Glutamatergic neuron (in vitro differentiated cells): ENCODE measurements around the gene KRT84. TPM values are rescaled to one million over a fixed set of nuclear protein-coding genes. Genes with fewer than 3 reads are reported as not detected.

Experiments used
- DNase-seq: peaks from one replicate; pipeline ENCODE4 v3.0.0; 2022
- H3K27ac Mint-ChIP-seq: one replicate; pipeline ENCODE4 v1.8.0; 2020; ENCODE audit warnings: mild to moderate bottlenecking, mixed read lengths, inconsistent platforms; ENCODE audit not compliant: unreplicated experiment
- H3K27me3 Mint-ChIP-seq: one replicate; pipeline ENCODE4 v1.8.0; 2020; ENCODE audit warnings: mild to moderate bottlenecking, moderate library complexity, mixed read lengths, inconsistent platforms; ENCODE audit not compliant: unreplicated experiment
- H3K36me3 Mint-ChIP-seq: one replicate; pipeline ENCODE4 v1.8.0; 2020; ENCODE audit warnings: mild to moderate bottlenecking, mixed read lengths, inconsistent platforms; ENCODE audit not compliant: unreplicated experiment
- H3K4me1 Mint-ChIP-seq: one replicate; pipeline ENCODE4 v1.8.0; 2020; ENCODE audit warnings: mild to moderate bottlenecking, low read depth, mixed read lengths, inconsistent platforms; ENCODE audit not compliant: unreplicated experiment
- H3K4me3 Mint-ChIP-seq: one replicate; pipeline ENCODE4 v1.8.0; 2020; ENCODE audit warnings: mild to moderate bottlenecking, mixed read lengths, inconsistent platforms; ENCODE audit not compliant: unreplicated experiment
- H3K9me3 Mint-ChIP-seq: one replicate; pipeline ENCODE4 v1.8.0; 2020; ENCODE audit warnings: mild to moderate bottlenecking, moderate library complexity, mixed read lengths, inconsistent platforms; ENCODE audit not compliant: unreplicated experiment
- total RNA-seq: library from RNA; stranded (reverse); fragmentation: NEBNext Ultra II Directional; extraction: Animal tissue kit (Norgen Biotek cat#: 25700); gene quantifications from one replicate; pipeline ENCODE4 v1.2.1, GENCODE V29; 2021; ENCODE audit not compliant: unreplicated experiment
- TF ChIP-seq, protein P1 (sequence below): fragments of 200-600 bp; sonication (generic); IDR thresholded peaks from one replicate; pipeline ENCODE4 v1.5.0; 2021; ENCODE audit not compliant: partially characterized antibody, unreplicated experiment

Gene KRT84
- total RNA-seq, 1 donor from 2014 or later = not detected

DNA sequence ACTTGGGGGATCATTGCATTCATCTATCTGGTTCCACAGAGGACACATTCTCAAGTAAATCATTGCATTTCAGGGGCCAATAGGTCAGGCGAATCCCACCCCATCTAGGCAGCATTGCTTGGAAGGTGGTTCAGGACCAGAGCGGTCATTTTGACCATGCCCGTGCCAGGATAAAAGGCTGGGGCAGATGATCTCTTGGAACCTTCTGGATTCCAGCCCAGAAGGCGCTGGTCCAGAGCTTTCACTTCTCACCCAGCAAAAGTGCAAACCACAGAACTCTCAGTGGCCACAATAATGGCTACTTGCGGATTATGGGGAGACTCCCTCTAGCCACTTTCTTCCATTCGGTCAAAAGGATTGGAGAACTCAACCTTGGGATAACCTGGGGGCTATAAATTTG, 17.6 kb downstream of the KRT84 start:
- Mint-ChIP-seq H3K36me3 (no peaks in the 10 kb centered on the region), H3K4me1 (no peaks in the 10 kb centered on the region), H3K9me3 (peaks cover 3% of the 10 kb centered on the region), H3K4me3 (no peak overlapping the region), H3K27ac (no peak overlapping the region), H3K27me3 (peaks cover 12% of the 10 kb centered on the region)
- DNase-seq = no peak
- TF ChIP-seq, protein P1, sequence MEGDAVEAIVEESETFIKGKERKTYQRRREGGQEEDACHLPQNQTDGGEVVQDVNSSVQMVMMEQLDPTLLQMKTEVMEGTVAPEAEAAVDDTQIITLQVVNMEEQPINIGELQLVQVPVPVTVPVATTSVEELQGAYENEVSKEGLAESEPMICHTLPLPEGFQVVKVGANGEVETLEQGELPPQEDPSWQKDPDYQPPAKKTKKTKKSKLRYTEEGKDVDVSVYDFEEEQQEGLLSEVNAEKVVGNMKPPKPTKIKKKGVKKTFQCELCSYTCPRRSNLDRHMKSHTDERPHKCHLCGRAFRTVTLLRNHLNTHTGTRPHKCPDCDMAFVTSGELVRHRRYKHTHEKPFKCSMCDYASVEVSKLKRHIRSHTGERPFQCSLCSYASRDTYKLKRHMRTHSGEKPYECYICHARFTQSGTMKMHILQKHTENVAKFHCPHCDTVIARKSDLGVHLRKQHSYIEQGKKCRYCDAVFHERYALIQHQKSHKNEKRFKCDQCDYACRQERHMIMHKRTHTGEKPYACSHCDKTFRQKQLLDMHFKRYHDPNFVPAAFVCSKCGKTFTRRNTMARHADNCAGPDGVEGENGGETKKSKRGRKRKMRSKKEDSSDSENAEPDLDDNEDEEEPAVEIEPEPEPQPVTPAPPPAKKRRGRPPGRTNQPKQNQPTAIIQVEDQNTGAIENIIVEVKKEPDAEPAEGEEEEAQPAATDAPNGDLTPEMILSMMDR = no peak

DNA sequence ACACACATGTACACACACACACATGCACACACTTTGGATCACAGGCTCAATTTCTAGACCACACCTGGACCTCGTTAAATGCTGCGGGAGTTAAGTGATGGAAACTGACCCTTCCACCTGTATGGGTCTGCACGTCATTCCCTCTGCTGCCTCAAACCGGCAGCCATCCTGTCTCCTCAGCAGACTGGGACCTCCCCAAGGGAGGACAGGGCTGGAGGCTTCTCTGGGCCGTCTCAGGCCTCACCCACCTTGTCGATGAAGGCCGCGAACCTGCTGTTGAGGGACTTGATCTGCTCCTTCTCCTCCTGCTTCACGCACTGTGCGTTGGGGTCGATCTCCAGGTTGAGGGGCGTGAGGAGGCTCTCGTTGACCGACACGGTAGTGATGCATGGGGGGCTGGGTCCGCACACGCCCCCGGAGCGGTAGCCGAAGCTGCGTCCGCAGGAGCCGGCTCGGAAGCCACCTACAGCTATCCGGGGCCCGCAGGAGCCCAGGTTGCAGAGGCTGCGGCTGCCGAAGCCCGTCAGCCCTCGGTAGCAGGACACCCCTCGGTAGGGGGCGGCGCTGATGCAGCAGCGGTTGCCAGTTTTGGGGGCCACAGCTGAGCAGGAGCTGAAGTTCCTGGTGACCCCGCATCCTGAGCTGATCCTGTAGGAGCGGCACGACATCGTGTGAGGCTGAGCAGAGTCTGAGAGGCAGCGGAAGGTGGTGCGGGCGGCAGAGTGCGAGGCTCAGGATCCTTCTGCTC, 18.5 kb downstream of the KRT84 start, which contains the start of gene KRT85:
KRT85 (minus strand) TSS at position 744 of the 748 bp plus-strand sequence; CDS start at position 668, 76 bp downstream.
- no peaks in the 10 kb centered on the region for H3K4me1 Mint-ChIP-seq
- H3K4me3 Mint-ChIP-seq = no peak within 1 kb of the TSS
- no peak for DNase-seq
- TF ChIP-seq, protein P1 = no peak
- H3K27ac Mint-ChIP-seq = no peak within 1 kb of the TSS
- peaks cover 14% of the 10 kb centered on the region for H3K27me3 Mint-ChIP-seq
- H3K36me3 Mint-ChIP-seq = no peaks in the 10 kb centered on the region
- H3K9me3 Mint-ChIP-seq = peaks cover 3% of the 10 kb centered on the region

DNA sequence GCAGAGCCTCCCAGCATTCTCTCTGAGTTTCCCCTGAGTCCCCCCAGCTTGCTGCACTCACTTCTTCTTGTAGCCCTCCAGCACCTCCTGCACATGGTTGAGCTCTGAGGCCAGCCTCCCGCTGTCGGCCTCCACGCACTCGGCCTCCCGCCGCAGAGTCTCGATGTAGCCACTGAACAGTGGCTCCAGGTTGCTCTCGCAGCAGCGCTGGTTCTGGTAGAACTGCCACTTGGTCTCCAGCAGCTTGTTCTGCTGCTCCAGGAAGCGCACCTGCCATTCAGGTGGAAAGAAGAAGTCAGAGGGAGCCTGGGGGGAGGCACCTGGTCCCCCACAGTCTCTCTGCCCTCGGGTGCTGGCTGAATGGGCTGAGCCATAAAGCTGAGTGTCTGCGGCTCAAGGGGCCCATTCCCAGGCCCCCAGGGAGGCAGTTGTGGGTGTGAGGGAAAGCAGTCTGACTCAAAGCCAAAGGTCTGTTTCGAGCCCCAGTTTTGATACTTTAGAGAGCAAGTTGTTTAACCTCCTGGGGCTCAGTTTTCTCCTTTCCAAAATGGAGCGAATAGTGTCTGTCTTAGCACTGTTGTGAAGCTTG, 20.5 kb downstream of the KRT84 start:
- Mint-ChIP-seq H3K4me3 (no peak overlapping the region), H3K27me3 (peaks cover 14% of the 10 kb centered on the region), H3K27ac (no peak overlapping the region), H3K9me3 (peaks cover 2% of the 10 kb centered on the region), H3K4me1 (no peaks in the 10 kb centered on the region), H3K36me3 (no peaks in the 10 kb centered on the region)
- DNase-seq = no peak
- TF ChIP-seq, protein P1 = no peak

DNA sequence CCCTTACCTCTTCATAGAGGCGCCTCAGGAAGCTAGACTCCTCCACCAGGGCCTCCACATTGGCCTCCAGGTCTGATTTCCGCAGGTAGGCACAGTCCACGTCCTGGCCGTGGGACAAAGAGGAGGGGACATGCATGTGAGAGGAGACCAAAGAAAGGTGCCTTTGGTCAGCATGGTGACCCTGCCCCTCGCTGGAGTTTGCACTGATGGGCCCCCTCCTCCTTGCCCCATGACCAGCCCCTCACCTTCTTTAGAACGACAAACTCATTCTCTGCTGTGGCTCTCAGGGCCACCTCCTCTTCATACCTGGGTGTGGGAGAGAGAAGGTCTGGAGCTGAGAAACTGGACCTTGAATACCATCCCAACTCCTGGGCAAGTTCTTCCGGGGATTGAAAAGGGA, 21.4 kb downstream of the KRT84 start:
- TF ChIP-seq, protein P1 = no peak
- no peak overlapping the region for H3K27ac Mint-ChIP-seq
- no peaks in the 10 kb centered on the region for H3K36me3 Mint-ChIP-seq
- DNase-seq = no peak
- H3K27me3 Mint-ChIP-seq = peaks cover 18% of the 10 kb centered on the region
- H3K4me1 Mint-ChIP-seq = no peaks in the 10 kb centered on the region
- peaks cover 4% of the 10 kb centered on the region for H3K9me3 Mint-ChIP-seq
- H3K4me3 Mint-ChIP-seq = no peak overlapping the region

DNA sequence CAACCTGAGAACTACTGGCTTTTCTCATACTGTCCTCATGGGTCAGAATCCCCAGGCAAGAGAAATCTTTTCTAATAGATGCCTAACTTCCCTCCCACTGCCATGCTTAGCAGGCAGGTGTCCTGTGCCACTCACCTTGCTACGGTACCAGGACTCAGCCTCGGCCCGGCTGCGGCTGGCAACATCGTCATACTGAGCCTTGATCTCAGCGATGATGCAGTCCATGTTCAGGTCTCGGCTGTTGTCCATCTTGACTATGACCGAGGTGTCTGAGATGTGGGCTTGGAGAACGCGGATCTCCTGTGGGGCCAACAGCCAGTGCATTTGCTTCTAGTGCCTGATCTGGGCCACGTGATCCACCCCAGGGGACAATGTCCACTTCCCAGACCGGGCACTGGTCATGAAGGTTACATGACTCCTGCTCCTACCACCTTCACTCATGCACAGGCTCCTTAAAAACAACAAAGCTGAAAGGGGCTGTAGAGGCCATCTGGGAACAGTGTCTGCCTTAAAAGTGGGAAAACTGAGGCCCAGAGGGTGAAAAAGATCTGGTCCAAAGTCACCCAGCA, 22.3 kb downstream of the KRT84 start:
- Mint-ChIP-seq H3K27ac (no peak overlapping the region), H3K4me3 (no peak overlapping the region), H3K9me3 (peaks cover 4% of the 10 kb centered on the region), H3K27me3 (peaks cover 20% of the 10 kb centered on the region), H3K4me1 (no peaks in the 10 kb centered on the region), H3K36me3 (no peaks in the 10 kb centered on the region)
- DNase-seq = no peak
- TF ChIP-seq, protein P1 = no peak
